ENCODE data around the gene CRACR2B.

Gene CRACR2B

DNA sequence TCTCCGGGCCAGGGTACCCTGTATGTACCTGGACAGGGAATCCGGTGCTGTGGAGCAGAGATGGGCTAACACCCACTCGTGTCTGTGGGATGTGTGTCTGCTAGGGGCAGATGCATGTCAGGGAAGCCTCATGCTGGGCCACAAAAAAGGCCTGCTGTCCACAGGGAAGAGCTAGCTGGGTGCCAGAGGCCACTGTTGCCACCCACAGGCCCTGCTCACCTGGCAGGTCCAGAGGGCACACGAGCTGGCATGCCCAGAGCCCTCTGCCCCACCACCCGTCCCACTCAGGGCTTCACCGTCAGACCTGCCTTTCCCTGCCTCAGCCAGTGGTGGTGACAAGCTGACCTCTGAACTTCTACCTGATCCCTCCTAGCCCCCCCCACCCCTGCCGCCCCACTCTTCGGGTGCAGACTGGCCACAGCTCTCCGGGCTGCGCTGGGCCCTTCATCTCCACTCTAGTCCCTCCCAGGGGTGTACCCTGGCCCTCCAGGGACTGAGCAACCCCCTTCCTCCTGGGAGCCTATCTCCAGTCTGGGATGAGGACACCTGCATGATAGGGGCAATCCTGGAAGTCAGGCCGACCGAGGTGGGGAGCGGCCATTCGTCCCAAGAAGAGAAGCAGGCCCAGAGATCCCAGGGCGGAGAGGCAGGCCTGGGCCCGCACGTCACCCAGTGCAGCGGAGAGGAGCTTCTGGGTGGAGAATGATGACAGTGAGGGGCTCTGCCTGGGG is 31.0 kb upstream of the CRACR2B start:
- Histone ChIP-seq H3K4me1 (ENCODE audit: insufficient read depth, low read length) (peaks cover 8% of the 10 kb centered on the region), H3K4me3 (ENCODE audit: low read depth in 1 of 2, low read length in 2 of 2) (peak overlapping the region; percentile 79 to 86), H3K9ac (ENCODE audit: low read length) (peak overlapping the region; percentile 80)

DNA sequence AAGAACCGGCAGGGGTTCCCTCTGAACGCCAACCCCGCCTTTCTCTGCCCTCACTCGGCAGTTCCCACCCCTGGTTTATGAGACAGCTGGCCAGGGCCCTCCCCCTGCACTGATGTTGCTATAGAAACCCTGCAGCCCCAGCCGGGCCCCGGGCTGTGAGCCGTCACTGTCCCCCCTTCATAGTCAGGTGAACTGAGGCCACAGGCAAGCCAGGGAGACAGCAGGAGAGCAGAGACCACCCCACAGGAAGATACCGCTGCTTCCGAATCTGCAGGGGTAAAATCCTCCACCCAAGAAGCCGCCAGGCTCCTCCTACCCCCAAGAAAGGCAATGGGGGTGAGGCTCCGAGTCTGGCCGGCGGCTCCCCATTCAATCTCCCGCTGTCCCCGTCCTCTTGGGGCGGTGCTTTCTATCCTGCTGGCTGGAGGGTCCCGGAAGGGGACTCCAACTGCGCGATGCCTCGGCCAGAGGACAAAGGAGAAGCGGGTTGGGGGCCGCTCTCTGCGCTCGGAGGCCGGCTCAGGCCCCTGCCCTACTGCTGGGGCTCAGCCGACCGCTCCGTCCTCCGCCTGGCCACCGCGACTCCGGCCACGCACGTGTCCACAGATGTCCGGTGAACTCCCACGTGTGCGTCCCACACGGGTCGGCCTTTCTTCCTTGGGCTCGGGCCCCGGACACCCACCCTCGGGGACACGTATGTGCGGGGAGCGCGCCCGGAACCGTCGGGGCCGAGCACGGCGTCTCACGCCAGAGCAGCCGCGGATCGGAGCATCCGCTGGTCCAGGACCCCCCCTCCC is 30.2 kb upstream of the CRACR2B start:
- no peaks in the 10 kb centered on the region for H3K9me3 ChIP-seq (ENCODE audit: low read length)
- peak overlapping the region; percentile 82 for H3K27ac ChIP-seq (ENCODE audit: low read depth, low read length)
- peak overlapping the region; percentile 79 to 86 for H3K4me3 ChIP-seq (ENCODE audit: low read depth in 1 of 2, low read length in 2 of 2)
- peaks cover 8% of the 10 kb centered on the region for H3K4me1 ChIP-seq (ENCODE audit: insufficient read depth, low read length)
- H3K27me3 ChIP-seq (ENCODE audit: control insufficient read depth in 1 of 2, insufficient read depth in 2 of 2, low read length in 2 of 2) = no peaks in the 10 kb centered on the region
- no peaks in the 10 kb centered on the region for H3K36me3 ChIP-seq (ENCODE audit: insufficient read depth, low read length)
- peak overlapping the region; percentile 80 for H3K9ac ChIP-seq (ENCODE audit: low read length)

More for the DNA sequence above, 31.0 kb upstream of the CRACR2B start:
- Histone ChIP-seq H3K27me3 (ENCODE audit: control insufficient read depth in 1 of 2, insufficient read depth in 2 of 2, low read length in 2 of 2) (no peaks in the 10 kb centered on the region), H3K36me3 (ENCODE audit: insufficient read depth, low read length) (no peaks in the 10 kb centered on the region), H3K9me3 (ENCODE audit: low read length) (no peaks in the 10 kb centered on the region), H3K27ac (ENCODE audit: low read depth, low read length) (peak overlapping the region; percentile 83)

DNA sequence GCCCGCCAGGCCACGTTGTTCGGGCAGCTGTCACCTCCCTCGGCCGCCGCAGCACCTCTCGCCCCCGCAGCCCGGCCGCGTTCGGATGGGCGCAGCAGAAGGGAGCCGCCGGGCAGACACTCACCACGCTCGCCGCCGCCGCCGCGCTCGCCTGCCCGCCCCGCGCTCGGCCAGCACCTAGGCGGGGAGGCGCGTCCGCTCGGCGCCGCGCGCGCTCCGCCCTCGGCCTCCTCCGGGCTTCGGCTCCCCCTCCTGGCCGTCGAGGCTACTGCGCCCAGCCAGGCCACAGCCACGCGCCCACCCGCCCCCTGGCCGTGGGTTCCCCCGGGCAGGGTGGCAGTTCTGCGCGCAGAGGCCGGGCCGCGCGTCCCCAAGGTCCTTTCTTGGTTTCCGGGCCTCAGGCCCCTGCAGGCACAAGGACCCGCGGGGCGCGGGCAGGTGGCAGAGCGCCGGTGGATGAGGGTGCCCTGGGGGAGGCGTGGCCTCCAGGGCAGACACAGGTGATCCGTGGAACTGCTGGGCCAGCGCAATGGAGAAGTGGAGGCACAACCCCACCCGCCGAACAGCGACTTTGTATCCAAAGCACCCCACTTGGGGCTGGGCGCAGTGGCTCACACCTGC is 29.5 kb upstream of the CRACR2B start, which contains the start of gene SLC25A22:
SLC25A22 (minus strand) TSS at position 189 of the 621 bp plus-strand sequence. CDS start 3,275 bp downstream, outside the sequence.
- Histone ChIP-seq H3K4me3 (ENCODE audit: low read depth in 1 of 2, low read length in 2 of 2) (peak within 1 kb of the TSS; percentile 79 to 86), H3K9ac (ENCODE audit: low read length) (peak within 1 kb of the TSS; percentile 80), H3K27me3 (ENCODE audit: control insufficient read depth in 1 of 2, insufficient read depth in 2 of 2, low read length in 2 of 2) (no peaks in the 10 kb centered on the region), H3K36me3 (ENCODE audit: insufficient read depth, low read length) (no peaks in the 10 kb centered on the region), H3K27ac (ENCODE audit: low read depth, low read length) (peak within 1 kb of the TSS; percentile 82), H3K4me1 (ENCODE audit: insufficient read depth, low read length) (peaks cover 8% of the 10 kb centered on the region), H3K9me3 (ENCODE audit: low read length) (no peaks in the 10 kb centered on the region)

DNA sequence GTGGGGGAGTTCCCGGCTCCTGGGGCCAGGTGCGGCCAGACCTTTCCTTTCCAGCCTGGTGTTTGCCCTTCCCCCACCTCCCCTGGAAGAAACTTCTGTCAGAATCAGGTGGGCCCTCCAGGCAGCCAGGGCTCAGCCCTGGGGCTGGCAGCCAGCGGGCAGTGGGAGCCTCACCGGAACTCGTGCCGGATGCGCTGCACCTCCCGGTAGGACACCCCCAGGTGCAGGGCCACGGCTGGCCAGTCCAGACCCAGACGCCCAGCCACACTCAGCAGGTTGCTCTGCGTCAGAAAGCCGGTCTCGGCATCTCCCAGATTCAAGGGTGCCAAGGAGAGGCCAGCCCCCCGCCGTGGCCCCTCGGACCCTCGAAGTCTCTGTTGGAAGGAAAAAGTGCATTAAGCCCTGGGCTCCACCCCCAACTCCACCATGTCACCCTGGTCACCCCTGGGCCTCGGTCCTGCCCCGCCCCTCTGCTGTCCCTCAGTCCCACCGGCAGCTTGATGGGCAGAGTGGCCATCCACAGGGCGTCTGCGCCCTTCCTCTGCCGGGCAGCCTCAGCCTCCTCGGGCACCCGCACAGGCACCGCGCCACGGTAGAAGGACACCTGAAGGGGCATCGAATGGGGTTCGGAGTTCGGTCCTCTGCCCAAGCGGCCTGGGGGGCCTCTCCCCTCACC is 27.9 kb upstream of the CRACR2B start:
- Histone ChIP-seq H3K9ac (ENCODE audit: low read length) (no peak overlapping the region), H3K27ac (ENCODE audit: low read depth, low read length) (no peak overlapping the region), H3K9me3 (ENCODE audit: low read length) (no peaks in the 10 kb centered on the region), H3K27me3 (ENCODE audit: control insufficient read depth in 1 of 2, insufficient read depth in 2 of 2, low read length in 2 of 2) (no peaks in the 10 kb centered on the region), H3K36me3 (ENCODE audit: insufficient read depth, low read length) (no peaks in the 10 kb centered on the region), H3K4me1 (ENCODE audit: insufficient read depth, low read length) (peaks cover 19% of the 10 kb centered on the region), H3K4me3 (ENCODE audit: low read depth in 1 of 2, low read length in 2 of 2) (no peak overlapping the region)

DNA sequence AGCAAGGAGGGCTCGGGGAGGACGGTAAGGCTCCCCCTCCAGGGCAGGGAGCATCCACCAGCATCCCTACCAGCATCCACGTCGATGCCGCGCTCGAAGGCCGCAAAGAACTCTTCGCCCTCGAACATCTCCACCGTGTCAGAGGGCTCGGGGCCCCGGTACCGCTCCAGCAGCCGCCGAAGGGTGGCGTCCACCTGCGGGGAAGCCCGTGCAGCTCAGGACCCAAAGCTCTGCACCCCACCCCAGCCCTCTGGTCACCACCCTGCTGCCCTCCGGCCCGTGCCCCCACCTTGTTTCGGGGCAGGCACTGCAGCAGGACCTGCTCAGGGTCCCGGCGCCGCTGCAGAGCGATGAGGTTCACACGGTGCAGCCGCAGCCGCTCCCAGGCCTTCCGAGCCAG is 27.2 kb upstream of the CRACR2B start:
- Histone ChIP-seq H3K4me1 (ENCODE audit: insufficient read depth, low read length) (peaks cover 20% of the 10 kb centered on the region), H3K27me3 (ENCODE audit: control insufficient read depth in 1 of 2, insufficient read depth in 2 of 2, low read length in 2 of 2) (no peaks in the 10 kb centered on the region), H3K27ac (ENCODE audit: low read depth, low read length) (no peak overlapping the region), H3K9me3 (ENCODE audit: low read length) (no peaks in the 10 kb centered on the region), H3K9ac (ENCODE audit: low read length) (no peak overlapping the region), H3K4me3 (ENCODE audit: low read depth in 1 of 2, low read length in 2 of 2) (no peak overlapping the region), H3K36me3 (ENCODE audit: insufficient read depth, low read length) (no peaks in the 10 kb centered on the region)

DNA sequence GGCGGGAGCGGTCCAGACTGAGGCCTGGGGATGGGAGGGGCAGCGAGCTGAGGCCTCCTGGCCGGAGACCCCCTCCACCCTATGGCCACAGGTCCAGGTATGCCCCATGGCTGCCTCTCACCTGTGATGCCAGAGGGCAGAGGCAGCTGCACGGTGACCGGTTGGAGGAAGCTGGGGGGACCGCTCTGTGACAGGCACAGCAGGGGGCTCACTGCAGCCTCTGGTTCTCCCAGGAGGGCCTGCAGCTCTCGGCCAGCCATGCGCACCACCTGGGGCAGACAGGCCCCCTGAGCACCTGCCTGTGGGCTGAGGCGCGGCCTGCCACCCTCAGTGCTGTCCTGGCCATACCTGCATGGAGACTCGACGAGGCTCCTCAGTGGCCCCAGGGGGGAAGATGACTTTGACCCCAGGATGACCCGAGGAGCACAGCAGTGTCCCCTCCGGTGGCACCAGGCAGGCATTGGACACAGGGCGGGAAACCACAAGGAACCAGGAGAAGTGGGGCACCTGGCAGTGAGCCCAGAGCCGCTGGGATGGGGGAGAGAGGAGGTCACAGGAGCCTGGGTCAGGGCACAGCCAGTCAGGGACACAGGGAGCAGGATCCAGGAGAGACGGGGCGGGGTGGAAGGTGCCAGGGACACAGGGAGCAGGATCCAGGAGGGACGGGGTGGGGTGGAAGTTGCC is 26.5 kb upstream of the CRACR2B start:
- H3K27me3 ChIP-seq (ENCODE audit: control insufficient read depth in 1 of 2, insufficient read depth in 2 of 2, low read length in 2 of 2) = no peaks in the 10 kb centered on the region
- peaks cover 19% of the 10 kb centered on the region for H3K4me1 ChIP-seq (ENCODE audit: insufficient read depth, low read length)
- no peaks in the 10 kb centered on the region for H3K36me3 ChIP-seq (ENCODE audit: insufficient read depth, low read length)
- no peak overlapping the region for H3K9ac ChIP-seq (ENCODE audit: low read length)
- no peak overlapping the region for H3K27ac ChIP-seq (ENCODE audit: low read depth, low read length)
- no peaks in the 10 kb centered on the region for H3K9me3 ChIP-seq (ENCODE audit: low read length)
- H3K4me3 ChIP-seq (ENCODE audit: low read depth in 1 of 2, low read length in 2 of 2) = no peak overlapping the region

DNA sequence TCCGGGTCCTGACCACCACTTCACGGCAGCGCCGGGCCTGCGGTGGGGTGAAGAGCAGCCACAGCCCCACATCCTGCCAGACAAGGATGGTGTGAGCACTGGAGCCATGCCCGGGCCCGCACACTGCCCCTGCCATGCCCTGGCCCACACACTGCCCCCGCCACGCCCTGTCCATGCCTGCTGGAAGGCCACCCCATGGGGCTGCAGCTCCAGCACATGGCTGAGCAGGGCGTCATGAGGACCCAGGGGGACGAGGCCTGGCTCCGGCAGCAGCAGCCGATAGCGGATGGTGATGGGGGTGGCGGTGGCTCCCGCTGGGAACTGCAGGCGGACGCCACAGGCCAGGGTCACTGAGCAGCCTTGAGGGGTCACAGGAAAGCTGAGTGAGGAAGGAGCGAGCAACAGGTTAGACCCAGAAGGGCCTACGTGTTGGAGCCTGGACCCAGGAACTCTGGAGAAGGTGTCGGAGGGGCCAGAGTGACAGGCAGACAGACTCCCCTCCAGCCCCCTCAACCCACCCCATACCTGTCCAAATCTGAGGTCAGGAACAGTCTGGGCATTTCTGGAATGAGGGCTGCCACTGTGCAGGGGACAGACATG is 25.6 kb upstream of the CRACR2B start:
- no peaks in the 10 kb centered on the region for H3K9me3 ChIP-seq (ENCODE audit: low read length)
- no peak overlapping the region for H3K9ac ChIP-seq (ENCODE audit: low read length)
- H3K27me3 ChIP-seq (ENCODE audit: control insufficient read depth in 1 of 2, insufficient read depth in 2 of 2, low read length in 2 of 2) = no peaks in the 10 kb centered on the region
- H3K4me1 ChIP-seq (ENCODE audit: insufficient read depth, low read length) = peaks cover 12% of the 10 kb centered on the region
- H3K36me3 ChIP-seq (ENCODE audit: insufficient read depth, low read length) = no peaks in the 10 kb centered on the region
- no peak overlapping the region for H3K27ac ChIP-seq (ENCODE audit: low read depth, low read length)
- no peak overlapping the region for H3K4me3 ChIP-seq (ENCODE audit: low read depth in 1 of 2, low read length in 2 of 2)

DNA sequence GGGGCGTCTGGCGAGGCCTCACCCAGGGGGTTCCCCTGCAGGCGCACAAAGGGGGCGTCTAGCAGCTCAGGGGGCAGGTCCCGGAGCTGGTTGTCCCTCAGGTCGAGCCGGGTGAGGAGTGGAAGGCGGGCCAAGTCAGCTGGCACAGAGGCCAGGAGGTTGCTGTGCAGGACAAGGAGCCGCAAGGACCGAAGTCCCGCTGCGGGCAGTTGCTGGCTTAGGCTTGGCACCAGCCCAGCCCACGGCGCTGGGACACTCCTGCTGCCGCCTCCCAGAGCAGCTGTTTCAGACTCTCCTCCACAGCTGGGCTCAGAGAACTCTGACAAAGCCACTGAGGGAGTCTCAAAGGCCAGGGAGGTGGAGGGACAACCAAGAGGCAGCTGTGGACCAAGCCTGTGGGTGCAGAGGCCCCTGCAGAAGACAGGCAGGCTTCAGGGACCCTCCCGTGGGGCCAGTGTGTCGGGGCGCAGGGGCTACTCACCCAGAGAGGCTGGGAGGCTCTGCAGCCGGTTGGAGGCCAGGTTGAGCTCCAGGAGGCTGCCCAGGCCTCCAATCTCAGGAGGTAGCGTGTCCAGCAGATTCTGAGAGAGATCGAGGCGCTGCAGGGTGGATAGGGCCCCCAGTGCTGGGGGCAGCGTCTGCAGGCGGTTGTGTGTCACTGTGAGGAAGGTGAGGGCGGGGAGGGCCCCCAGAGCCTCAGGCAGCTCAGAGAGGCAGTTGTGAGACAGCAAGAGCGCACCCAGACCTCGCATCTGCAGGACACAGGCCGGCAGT is 24.8 kb upstream of the CRACR2B start:
- Histone ChIP-seq H3K36me3 (ENCODE audit: insufficient read depth, low read length) (no peaks in the 10 kb centered on the region), H3K27me3 (ENCODE audit: control insufficient read depth in 1 of 2, insufficient read depth in 2 of 2, low read length in 2 of 2) (no peaks in the 10 kb centered on the region), H3K4me3 (ENCODE audit: low read depth in 1 of 2, low read length in 2 of 2) (no peak overlapping the region), H3K27ac (ENCODE audit: low read depth, low read length) (no peak overlapping the region), H3K4me1 (ENCODE audit: insufficient read depth, low read length) (peaks cover 12% of the 10 kb centered on the region), H3K9me3 (ENCODE audit: low read length) (no peaks in the 10 kb centered on the region), H3K9ac (ENCODE audit: low read length) (no peak overlapping the region)

DNA sequence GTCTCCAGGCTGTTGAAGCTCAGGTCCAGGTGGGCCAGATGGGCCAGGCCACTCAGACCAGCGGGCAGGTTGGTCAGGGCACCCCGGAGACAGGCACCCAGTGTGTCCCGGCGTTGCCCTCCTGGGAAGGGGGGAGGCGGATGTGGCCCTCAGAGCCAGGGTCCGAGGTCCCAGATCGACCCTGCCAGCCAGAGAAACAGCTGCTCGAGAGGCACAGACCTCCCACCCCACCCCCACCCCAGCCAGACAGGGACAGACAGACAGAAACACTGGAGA is 24.3 kb upstream of the CRACR2B start:
- H3K27ac ChIP-seq (ENCODE audit: low read depth, low read length) = no peak overlapping the region

More for the DNA sequence above, 24.3 kb upstream of the CRACR2B start:
- peaks cover 13% of the 10 kb centered on the region for H3K4me1 ChIP-seq (ENCODE audit: insufficient read depth, low read length)
- H3K27me3 ChIP-seq (ENCODE audit: control insufficient read depth in 1 of 2, insufficient read depth in 2 of 2, low read length in 2 of 2) = no peaks in the 10 kb centered on the region
- no peaks in the 10 kb centered on the region for H3K9me3 ChIP-seq (ENCODE audit: low read length)
- no peak overlapping the region for H3K9ac ChIP-seq (ENCODE audit: low read length)
- H3K4me3 ChIP-seq (ENCODE audit: low read depth in 1 of 2, low read length in 2 of 2) = no peak overlapping the region
- no peaks in the 10 kb centered on the region for H3K36me3 ChIP-seq (ENCODE audit: insufficient read depth, low read length)
